Ascending aorta (tissue), 2 donors: ENCODE data around the gene GATM. TPM values are rescaled to one million over a fixed set of nuclear protein-coding genes. Genes with fewer than 3 reads are reported as not detected.

ENCODE experiments used
- DNase-seq, 2 donors: peaks; one replicate each; pipeline ENCODE4 v3.0.0-alpha.2; 2019; ENCODE audit warnings: low spot score in 2 of 2
- H3K27ac ChIP-seq, 2 donors: fragments of 200-600 bp; sonication (generic); one replicate each; pipeline ENCODE4 v1.5.1; 2016 to 2017; ENCODE audit warnings: mild to moderate bottlenecking in 1 of 2
- H3K27me3 ChIP-seq: fragments of 200-600 bp; sonication (generic); one replicate; pipeline ENCODE4 v1.5.1; 2017
- H3K36me3 ChIP-seq, 2 donors: fragments of 200-600 bp; sonication (generic); one replicate each; pipeline ENCODE4 v1.5.1; 2016
- H3K4me1 ChIP-seq, 2 donors: fragments of 200-600 bp; sonication (generic); one replicate each; pipeline ENCODE4 v1.5.1; 2016 to 2017; ENCODE audit warnings: mild to moderate bottlenecking in 1 of 2
- H3K4me3 ChIP-seq, 2 donors: fragments of 200-600 bp; sonication (generic); one replicate each; pipeline ENCODE4 v1.5.1; 2016 to 2017; ENCODE audit warnings: mild to moderate bottlenecking in 1 of 2
- H3K9me3 ChIP-seq, 2 donors: fragments of 200-600 bp; sonication (generic); one replicate each; pipeline ENCODE4 v1.5.1; 2016
- CTCF ChIP-seq, 3 experiments: fragments of 200-600 bp in 2 of 3; fragments of 450-650 bp in 1 of 3; sonication (generic) in 2 of 3; IDR thresholded peaks; one replicate each; pipeline ENCODE4 v1.5.1; 2016 to 2019; ENCODE audit warnings: antibody characterized with exemption in 3 of 3, mild to moderate bottlenecking in 1 of 3, moderate library complexity in 1 of 3
- intact Hi-C: fragments of 100-400 bp; cut with DNase I; formaldehyde crosslinking; loops from one replicate; pipeline ENCODE4 v1.15.1; 2023
- total RNA-seq: library from RNA; depleted of rRNA; stranded (reverse); fragments of >200 nt; gene quantifications from one replicate; pipeline ENCODE4 v1.1.0, GENCODE V29; 2016

GATM gene
- total RNA-seq, 1 donor from 2014 or later: 6.1 TPM

GRCh38 chr15:45363334-45363733 lies 15.0 kb downstream of the GATM start:
- Histone ChIP-seq H3K27ac (no peak overlapping the region), H3K4me3 (no peak overlapping the region), H3K36me3 (peaks cover 33 to 37% of the 10 kb centered on the region in 2 donors), H3K27me3 (no peaks in the 10 kb centered on the region), H3K9me3 (no peaks in the 10 kb centered on the region), H3K4me1 (no peaks in the 10 kb centered on the region)
- no peak for DNase-seq
- intact Hi-C loops: no loop called here
- TF ChIP-seq CTCF (IDR thresholded peaks at IDR 0.05): no peak

- H3K27ac ChIP-seq: no peak overlapping the region
- intact Hi-C loops: no loop called here
- H3K9me3 ChIP-seq: no peaks in the 10 kb centered on the region
- TF ChIP-seq CTCF (IDR thresholded peaks at IDR 0.05): no peak
- no peak overlapping the region for H3K4me3 ChIP-seq
- no peak for DNase-seq
- H3K27me3 ChIP-seq: no peaks in the 10 kb centered on the region
- no peaks in the 10 kb centered on the region for H3K4me1 ChIP-seq
- peaks cover 32 to 33% of the 10 kb centered on the region in 2 donors for H3K36me3 ChIP-seq
Measured at GRCh38 chr15:45362419-45362818, 15.9 kb downstream of the GATM start.

GRCh38 chr15:45361878-45362277 lies 16.5 kb downstream of the GATM start:
- DNase-seq: no peak
- TF ChIP-seq CTCF (IDR thresholded peaks at IDR 0.05): no peak
- no peaks in the 10 kb centered on the region for H3K9me3 ChIP-seq
- H3K27me3 ChIP-seq: no peaks in the 10 kb centered on the region
- H3K27ac ChIP-seq: no peak overlapping the region
- H3K4me3 ChIP-seq: no peak overlapping the region
- no peaks in the 10 kb centered on the region for H3K4me1 ChIP-seq
- intact Hi-C loops: no loop called here
- H3K36me3 ChIP-seq: peaks cover 32 to 33% of the 10 kb centered on the region in 2 donors

- DNase-seq: no peak
- H3K9me3 ChIP-seq: no peaks in the 10 kb centered on the region
- H3K4me1 ChIP-seq: no peaks in the 10 kb centered on the region
- no peaks in the 10 kb centered on the region for H3K27me3 ChIP-seq
- intact Hi-C loops: no loop called here
- H3K27ac ChIP-seq: no peak overlapping the region
- peaks cover 0 to 2% of the 10 kb centered on the region in 2 donors for H3K36me3 ChIP-seq
- H3K4me3 ChIP-seq: no peak overlapping the region
- no peak for TF ChIP-seq CTCF (IDR thresholded peaks at IDR 0.05)
Measured at GRCh38 chr15:45355860-45356259, 22.5 kb downstream of the GATM start.

- H3K27ac ChIP-seq: no peak overlapping the region
- no peaks in the 10 kb centered on the region for H3K4me1 ChIP-seq
- H3K36me3 ChIP-seq: no peaks in the 10 kb centered on the region
- no peak for DNase-seq
- no peak for TF ChIP-seq CTCF (IDR thresholded peaks at IDR 0.05)
- no peak overlapping the region for H3K4me3 ChIP-seq
- H3K27me3 ChIP-seq: no peaks in the 10 kb centered on the region
- H3K9me3 ChIP-seq: no peaks in the 10 kb centered on the region
- intact Hi-C loops: no loop called here
Measured at GRCh38 chr15:45354711-45355110, 23.6 kb downstream of the GATM start.

- Histone ChIP-seq H3K27ac (no peak overlapping the region), H3K4me3 (no peak overlapping the region), H3K27me3 (no peaks in the 10 kb centered on the region), H3K9me3 (no peaks in the 10 kb centered on the region), H3K4me1 (no peaks in the 10 kb centered on the region), H3K36me3 (no peaks in the 10 kb centered on the region)
- intact Hi-C loops: no loop called here
- DNase-seq: no peak
- no peak for TF ChIP-seq CTCF (IDR thresholded peaks at IDR 0.05)
Measured at GRCh38 chr15:45351227-45351626, 27.1 kb downstream of the GATM start.
